Spleen (tissue), 11 donors: ENCODE results near the gene UVSSA. TPM values are rescaled to one million over a fixed set of nuclear protein-coding genes. Genes with fewer than 3 reads are reported as not detected.

ENCODE experiments used
- DNase-seq: peaks from one replicate; pipeline ENCODE4 v3.0.0-alpha.2; 2020
- H3K27ac ChIP-seq, 8 donors: fragments of 200-600 bp; sonication (generic) in 7 of 8; 1 replicate in 4 of 8; 2 replicates in 4 of 8; pipeline versions ENCODE4 v1.5.0 to v1.8.0; 2016 to 2021; ENCODE audit warnings: inconsistent platforms in 4 of 8, mild to moderate bottlenecking in 4 of 8, moderate library complexity in 1 of 8
- H3K27me3 ChIP-seq, 7 donors: fragments of 200-600 bp; sonication (generic) in 6 of 7; replicated peaks in 1 of 7; 1 replicate in 4 of 7; 2 replicates in 3 of 7; pipeline versions ENCODE4 v1.5.0 to v1.8.0; 2016 to 2021; ENCODE audit warnings: inconsistent platforms in 3 of 7, mild to moderate bottlenecking in 1 of 7
- H3K36me3 ChIP-seq, 6 donors: fragments of 200-600 bp; sonication (generic) in 5 of 6; 1 replicate in 4 of 6; 2 replicates in 2 of 6; pipeline versions ENCODE4 v1.5.0 to v1.8.0; 2016 to 2021; ENCODE audit warnings: inconsistent platforms in 2 of 6
- H3K4me1 ChIP-seq, 6 donors: fragments of 200-600 bp; sonication (generic) in 5 of 6; 1 replicate in 3 of 6; 2 replicates in 3 of 6; pipeline versions ENCODE4 v1.5.0 to v1.8.0; 2016 to 2021; ENCODE audit warnings: inconsistent platforms in 3 of 6
- H3K4me3 ChIP-seq, 8 donors: fragments of 200-600 bp; sonication (generic) in 7 of 8; 1 replicate in 4 of 8; 2 replicates in 4 of 8; pipeline versions ENCODE4 v1.5.0 to v1.8.0; 2016 to 2021; ENCODE audit warnings: inconsistent platforms in 4 of 8, mild to moderate bottlenecking in 4 of 8, moderate library complexity in 2 of 8
- H3K9me3 ChIP-seq, 8 donors: fragments of 200-600 bp; sonication (generic) in 7 of 8; 1 replicate in 4 of 8; 2 replicates in 4 of 8; pipeline versions ENCODE4 v1.5.0 to v1.8.0; 2016 to 2021; ENCODE audit warnings: inconsistent platforms in 4 of 8
- POLR2A ChIP-seq, 3 donors: fragments of 450-650 bp; IDR thresholded peaks; one replicate each; pipeline ENCODE4 v1.5.1; 2017; ENCODE audit warnings: antibody characterized with exemption in 3 of 3, mild to moderate bottlenecking in 1 of 3
- POLR2AphosphoS5 ChIP-seq, 3 donors: sonication (generic); formaldehyde crosslinking; IDR thresholded peaks; one replicate each; pipeline ENCODE4 v1.5.1; 2017; ENCODE audit warnings: antibody characterized with exemption in 3 of 3
- WGBS, 5 donors: extraction: QIAGEN DNeasy Blood & Tissue Kit in 3 of 5; methylation state at CpG; one replicate each; pipeline versions ENCODE4 v1.1.5 to v1.1.7; 2013 to 2018; 5-methylcytosine and 5-hydroxymethylcytosine counted together
- intact Hi-C: fragments of 100-400 bp; cut with DNase I; formaldehyde crosslinking; loops from one replicate; pipeline ENCODE4 v1.15.0; 2023; ENCODE audit warnings: low total_unique reads
- polyA plus RNA-seq, 3 donors: library from polyadenylated mRNA; stranded (reverse); fragments of 200-250 nt; gene quantifications; one replicate each; pipeline ENCODE4 v1.2.1, GENCODE V29; 2013
- total RNA-seq, 7 donors: library from RNA; depleted of rRNA in 3 of 7; stranded (reverse); fragments of >200 nt in 3 of 7; fragmentation: NEBNext Ultra II Directional in 4 of 7; extraction: Animal tissue kit (Norgen Biotek cat#: 25700) in 4 of 7; gene quantifications; one replicate each; pipeline versions ENCODE4 v1.1.0 to v1.2.1, GENCODE V29; 2016 to 2021
- TF ChIP-seq, protein P1 (sequence below), 11 experiments: fragments of 200-600 bp in 7 of 11; fragments of 450-650 bp in 4 of 11; sonication (generic) in 4 of 11; IDR thresholded peaks in 8 of 11; conservative IDR thresholded peaks in 3 of 11; 1 replicate in 7 of 11; 2 replicates in 4 of 11; pipeline versions ENCODE4 v1.4.0 to v1.8.0; 2016 to 2021; ENCODE audit warnings: antibody characterized with exemption in 11 of 11, inconsistent platforms in 4 of 11, mild to moderate bottlenecking in 1 of 11
- donor health status: healthy with polysubstance abuse.
- donor health status: DM: no; HTN: no; CAD: no; lungs with moderate emphysema.
- donor health status: DM: no; HTN: no; CAD: no.
- donor health status: Bipolar disorder and iron deficiency.
- donor health status: healthy.
- donor health status: DM: no; HTN: no; CAD: no.
- donor health status: DM: yes; HTN: yes; CAD: no.

The UVSSA gene
- total and polyA plus RNA-seq, 10 donors: 3.0 to 54.0 (median 26.8) TPM

DNA sequence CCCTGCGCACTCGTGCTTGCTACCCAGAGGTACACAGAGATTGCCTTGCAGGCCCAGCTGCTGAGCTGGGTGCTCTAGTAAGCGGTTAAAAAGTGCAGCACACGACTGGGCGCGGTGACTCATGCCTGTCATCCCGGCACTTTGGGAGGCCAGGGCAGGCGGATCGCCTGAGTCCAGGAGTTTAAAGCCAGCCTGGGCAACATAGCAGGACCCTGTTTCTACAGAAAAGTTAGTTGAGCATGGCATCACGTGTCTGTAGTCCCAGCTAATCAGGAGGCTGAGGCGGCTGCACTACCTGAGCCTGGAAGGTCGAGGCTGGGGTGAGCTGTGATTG, 5.5 kb downstream of the UVSSA start:
- Histone ChIP-seq H3K27me3 (no peaks in the 10 kb centered on the region), H3K36me3 (peaks cover 0 to 79% (median 40%) of the 10 kb centered on the region in 6 donors), H3K4me3 (no peak overlapping the region), H3K9me3 (no peaks in the 10 kb centered on the region), H3K27ac (no peak overlapping the region), H3K4me1 (peaks cover 10 to 61% (median 29%) of the 10 kb centered on the region in 6 donors)
- TF ChIP-seq, protein P1, sequence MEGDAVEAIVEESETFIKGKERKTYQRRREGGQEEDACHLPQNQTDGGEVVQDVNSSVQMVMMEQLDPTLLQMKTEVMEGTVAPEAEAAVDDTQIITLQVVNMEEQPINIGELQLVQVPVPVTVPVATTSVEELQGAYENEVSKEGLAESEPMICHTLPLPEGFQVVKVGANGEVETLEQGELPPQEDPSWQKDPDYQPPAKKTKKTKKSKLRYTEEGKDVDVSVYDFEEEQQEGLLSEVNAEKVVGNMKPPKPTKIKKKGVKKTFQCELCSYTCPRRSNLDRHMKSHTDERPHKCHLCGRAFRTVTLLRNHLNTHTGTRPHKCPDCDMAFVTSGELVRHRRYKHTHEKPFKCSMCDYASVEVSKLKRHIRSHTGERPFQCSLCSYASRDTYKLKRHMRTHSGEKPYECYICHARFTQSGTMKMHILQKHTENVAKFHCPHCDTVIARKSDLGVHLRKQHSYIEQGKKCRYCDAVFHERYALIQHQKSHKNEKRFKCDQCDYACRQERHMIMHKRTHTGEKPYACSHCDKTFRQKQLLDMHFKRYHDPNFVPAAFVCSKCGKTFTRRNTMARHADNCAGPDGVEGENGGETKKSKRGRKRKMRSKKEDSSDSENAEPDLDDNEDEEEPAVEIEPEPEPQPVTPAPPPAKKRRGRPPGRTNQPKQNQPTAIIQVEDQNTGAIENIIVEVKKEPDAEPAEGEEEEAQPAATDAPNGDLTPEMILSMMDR (IDR thresholded peaks at IDR 0.05 in 8 of 11, conservative IDR thresholded peaks at IDR 0.05 in 3 of 11): no peak
- WGBS, 5 donors: 86 to 95% (median 92%) methylated on average over 12 of the region's 12 CpGs
- no peak for DNase-seq
- intact Hi-C loops: loop anchor here (5.0 kb wide), 1 partner anchor 220 kb away; no protein-coding TSS in a partner anchor

DNA sequence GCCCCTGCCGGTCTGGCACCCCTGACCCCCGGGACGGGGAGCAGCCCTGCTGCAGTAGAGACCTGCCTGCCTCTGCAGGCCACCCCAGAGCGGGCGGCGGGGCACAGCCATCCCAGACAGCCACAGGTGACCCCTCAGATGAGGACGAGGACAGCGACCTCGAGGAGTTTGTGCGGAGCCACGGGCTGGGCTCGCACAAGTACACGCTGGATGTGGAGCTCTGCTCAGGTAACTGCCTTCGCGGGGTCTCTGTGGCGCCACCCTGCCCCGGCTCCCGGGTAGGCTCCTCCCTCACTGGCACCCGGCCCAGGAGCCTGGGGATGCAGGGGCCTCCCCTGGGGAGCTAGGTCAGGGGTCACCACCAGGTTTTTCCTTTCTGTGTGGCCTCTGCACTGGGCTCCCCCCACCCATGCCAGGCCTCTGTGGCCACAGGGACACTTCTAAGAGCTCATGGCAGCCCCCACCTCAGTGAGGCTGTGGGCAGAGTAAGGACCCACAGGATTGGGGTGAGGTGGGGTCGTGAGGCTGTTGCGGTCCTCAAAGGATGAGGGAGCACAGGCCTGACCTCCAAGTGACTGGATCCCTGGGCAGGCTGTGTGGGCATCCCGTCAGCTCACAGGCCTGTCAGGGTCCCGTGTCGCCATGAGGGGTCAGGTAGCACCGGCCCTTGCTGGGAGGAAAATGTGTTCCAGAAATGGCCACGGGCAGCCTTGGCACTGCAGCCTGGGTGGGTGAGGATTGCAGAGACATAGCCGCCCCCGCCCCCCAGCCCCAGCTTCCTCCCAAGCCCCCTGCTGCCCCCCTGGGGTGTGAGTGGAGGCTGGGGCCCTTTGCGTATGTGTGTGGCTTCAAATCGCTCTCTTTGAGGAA, 6.4 kb downstream of the UVSSA start:
- Histone ChIP-seq H3K27me3 (no peaks in the 10 kb centered on the region), H3K4me3 (no peak overlapping the region), H3K27ac (no peak overlapping the region), H3K4me1 (peaks cover 6 to 52% (median 20%) of the 10 kb centered on the region in 6 donors), H3K9me3 (no peaks in the 10 kb centered on the region), H3K36me3 (peaks cover 0 to 87% (median 46%) of the 10 kb centered on the region in 6 donors)
- DNase-seq: no peak
- no peak for TF ChIP-seq POLR2A (IDR thresholded peaks at IDR 0.05)
- no peak for TF ChIP-seq POLR2AphosphoS5 (IDR thresholded peaks at IDR 0.05)
- TF ChIP-seq, protein P1 (IDR thresholded peaks at IDR 0.05 in 8 of 11, conservative IDR thresholded peaks at IDR 0.05 in 3 of 11): no peak
- 91 to 96% (median 93%) methylated on average over 18 to 30 of the region's 30 CpGs for WGBS, 5 donors
- intact Hi-C loops: loop anchor here (5.0 kb wide), 1 partner anchor 221 kb away; no protein-coding TSS in a partner anchor

DNA sequence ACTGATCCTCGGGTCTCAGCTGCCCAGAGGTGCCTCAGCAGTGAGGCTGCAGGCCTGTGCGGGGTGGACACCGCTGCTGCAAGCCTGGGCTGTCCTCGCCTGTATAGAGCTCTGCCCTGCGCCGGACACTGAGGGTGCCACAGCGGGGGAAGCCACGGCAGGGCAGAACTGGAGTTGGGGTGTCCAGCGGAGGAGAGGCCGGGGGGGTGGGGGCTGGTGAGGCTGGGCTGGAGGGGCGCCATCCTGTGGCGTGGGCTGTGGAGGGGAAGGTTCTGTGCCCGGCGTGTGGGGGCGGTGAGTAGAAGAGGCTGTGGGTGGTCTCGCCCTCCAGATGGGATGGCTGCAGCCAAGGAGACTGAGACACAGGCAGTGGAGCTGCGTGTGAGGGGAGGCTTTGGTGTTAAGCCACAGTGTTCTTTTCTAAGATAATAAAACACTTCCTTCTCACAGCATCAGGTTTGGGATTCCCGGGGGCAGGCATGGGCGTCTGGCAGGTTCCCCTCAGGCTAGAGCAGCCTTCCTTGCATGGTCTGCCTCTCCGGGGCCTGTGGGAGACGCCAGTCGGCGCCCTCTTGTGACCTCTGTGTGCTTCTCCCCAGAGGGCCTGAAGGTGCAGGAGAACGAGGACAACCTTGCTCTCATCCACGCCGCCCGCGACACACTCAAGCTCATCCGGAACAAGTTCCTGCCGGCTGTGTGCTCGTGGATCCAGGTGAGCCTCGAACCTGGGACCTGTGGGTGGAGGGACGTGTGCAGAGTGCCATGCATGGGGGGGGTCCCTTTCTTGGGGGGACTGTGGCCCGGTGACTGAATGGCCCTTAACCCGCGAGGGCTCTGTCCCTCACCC, 7.4 kb downstream of the UVSSA start:
- no peak overlapping the region for H3K27ac ChIP-seq
- peaks cover 0 to 94% (median 49%) of the 10 kb centered on the region in 6 donors for H3K36me3 ChIP-seq
- WGBS, 5 donors: 88 to 95% (median 91%) methylated on average over 32 to 36 of the region's 36 CpGs
- TF ChIP-seq POLR2AphosphoS5 (IDR thresholded peaks at IDR 0.05) (no peak), POLR2A (IDR thresholded peaks at IDR 0.05) (no peak)
- TF ChIP-seq, protein P1 (IDR thresholded peaks at IDR 0.05 in 8 of 11, conservative IDR thresholded peaks at IDR 0.05 in 3 of 11): no peak
- H3K9me3 ChIP-seq: no peaks in the 10 kb centered on the region
- no peaks in the 10 kb centered on the region for H3K27me3 ChIP-seq
- H3K4me1 ChIP-seq: peaks cover 4 to 42% (median 14%) of the 10 kb centered on the region in 6 donors
- H3K4me3 ChIP-seq: no peak overlapping the region
- DNase-seq: no peak
- intact Hi-C loops: loop anchor here (5.0 kb wide), 1 partner anchor 222 kb away; no protein-coding TSS in a partner anchor

DNA sequence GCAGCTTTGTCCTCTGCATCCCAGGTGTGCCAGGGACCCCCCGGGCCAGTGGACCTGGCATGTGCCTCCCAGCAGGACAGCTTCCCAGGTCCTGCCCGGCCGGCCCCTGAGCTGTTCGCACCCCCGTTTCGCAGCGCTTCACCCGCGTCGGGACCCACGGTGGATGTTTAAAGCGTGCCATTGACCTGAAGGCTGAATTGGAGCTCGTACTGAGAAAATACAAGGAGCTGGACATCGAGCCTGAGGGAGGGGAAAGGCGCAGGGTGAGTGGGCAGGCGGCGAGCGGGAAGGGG, 7.9 kb downstream of the UVSSA start:
- DNase-seq: no peak
- Histone ChIP-seq H3K36me3 (peaks cover 0 to 94% (median 47%) of the 10 kb centered on the region in 6 donors), H3K9me3 (no peaks in the 10 kb centered on the region), H3K4me1 (peaks cover 4 to 41% (median 13%) of the 10 kb centered on the region in 6 donors), H3K27ac (no peak overlapping the region), H3K4me3 (no peak overlapping the region), H3K27me3 (no peaks in the 10 kb centered on the region)
- intact Hi-C loops: loop anchor here (5.0 kb wide), 2 partner anchors 223 to 272 kb away; no protein-coding TSS in a partner anchor
- WGBS, 5 donors: 90 to 98% (median 95%) methylated on average over 17 to 18 of the region's 18 CpGs
- TF ChIP-seq POLR2A (IDR thresholded peaks at IDR 0.05) (no peak), POLR2AphosphoS5 (IDR thresholded peaks at IDR 0.05) (no peak)
- TF ChIP-seq, protein P1 (IDR thresholded peaks at IDR 0.05 in 8 of 11, conservative IDR thresholded peaks at IDR 0.05 in 3 of 11): no peak
